Hepatocyte (in vitro differentiated cells): ENCODE measurements around the gene SPDYE9.
"Not testable (repeated sequence)": the region's sequence is repeated elsewhere in the genome, so short reads cannot be mapped to it uniquely, and the experiment has no call there.

Experiments
- CTCF ChIP-seq: fragments of 200-600 bp; sonication (generic); IDR thresholded peaks from 2 replicates; pipeline ENCODE4 v1.5.1; 2016; ENCODE audit warnings: antibody characterized with exemption, mild to moderate bottlenecking; ENCODE audit not compliant: poor library complexity
- EZH2 ChIP-seq: fragments of 200-600 bp; sonication (generic); IDR thresholded peaks from 2 replicates; pipeline ENCODE4 v1.6.1; 2016; ENCODE audit warnings: antibody characterized with exemption, mild to moderate bottlenecking, borderline replicate concordance

GRCh38 chr7:73124126-73124525, 38.3 kb upstream of the SPDYE9 start:
- TF ChIP-seq CTCF, EZH2: not testable (repeated sequence)
